Lung (tissue), 12 donors: ENCODE data around the gene PCNT. TPM values are rescaled to one million over a fixed set of nuclear protein-coding genes. Genes with fewer than 3 reads are reported as not detected.

Experiments used
- ATAC-seq: fragments of 200-7000 bp; cut with Tn5 transposase; one replicate; pipeline ENCODE4 v1.9.1; 2020; ENCODE audit warnings: moderate number of reproducible peaks; ENCODE audit not compliant: insufficient read depth, low FRiP score
- DNase-seq, 3 donors: peaks; one replicate each; pipeline ENCODE4 v3.0.0-alpha.2; 2013 to 2017
- H3K27ac ChIP-seq, 2 donors: one replicate each; pipeline ENCODE4 v1.5.1; 2013; ENCODE audit warnings: mild to moderate bottlenecking in 2 of 2, moderate library complexity in 2 of 2, control low read depth in 1 of 2, inconsistent platforms in 1 of 2, low read depth in 1 of 2, low read length in 1 of 2
- H3K27me3 ChIP-seq, 3 donors: one replicate each; pipeline ENCODE4 v1.5.1; 2013; ENCODE audit warnings: low read length in 2 of 3; ENCODE audit not compliant: control insufficient read depth in 3 of 3, insufficient read depth in 3 of 3
- H3K36me3 ChIP-seq, 4 donors: one replicate each; pipeline ENCODE4 v1.5.1; 2013; ENCODE audit warnings: low read length in 4 of 4, mild to moderate bottlenecking in 1 of 4, moderate library complexity in 1 of 4; ENCODE audit not compliant: control insufficient read depth in 4 of 4, insufficient read depth in 4 of 4
- H3K4me1 ChIP-seq, 5 donors: one replicate each; pipeline ENCODE4 v1.5.1; 2013; ENCODE audit warnings: low read length in 5 of 5, mild to moderate bottlenecking in 2 of 5, moderate library complexity in 1 of 5; ENCODE audit not compliant: control insufficient read depth in 5 of 5, insufficient read depth in 5 of 5
- H3K4me3 ChIP-seq: one replicate; pipeline ENCODE4 v1.5.1; 2013; ENCODE audit warnings: mild to moderate bottlenecking, control low read depth, moderate library complexity
- H3K9ac ChIP-seq, 2 donors: one replicate each; pipeline ENCODE4 v1.5.1; 2013; ENCODE audit warnings: low read length in 2 of 2, control low read depth in 1 of 2; ENCODE audit not compliant: insufficient read depth in 1 of 2
- H3K9me3 ChIP-seq, 4 donors: one replicate each; pipeline ENCODE4 v1.5.1; 2013; ENCODE audit warnings: low read length in 3 of 4, mild to moderate bottlenecking in 1 of 4, moderate library complexity in 1 of 4; ENCODE audit not compliant: control insufficient read depth in 4 of 4, insufficient read depth in 3 of 4
- WGBS, 2 donors: extraction: QIAGEN DNeasy Blood & Tissue Kit; methylation state at CpG; one replicate each; pipeline ENCODE4 v1.1.7; 2013; 5-methylcytosine and 5-hydroxymethylcytosine counted together
- polyA plus RNA-seq, 2 donors: library from polyadenylated mRNA; stranded (reverse); fragments of 200-250 nt; gene quantifications; one replicate each; pipeline ENCODE4 v1.2.1, GENCODE V29; 2013
- total RNA-seq, 2 donors: library from RNA; depleted of rRNA in 1 of 2; stranded (reverse); fragments of >200 nt in 1 of 2; gene quantifications; one replicate each; pipeline ENCODE4 v1.2.1, GENCODE V29; 2014 to 2021
- TF ChIP-seq, protein P1 (sequence below): IDR thresholded peaks from 2 replicates; pipeline ENCODE4 v1.5.1; 2012; ENCODE audit warnings: mild to moderate bottlenecking; ENCODE audit errors: control extremely low read depth, extremely low read depth
- donor health status: control.
- donor health status: control.
- donor health status: Bipolar disorder and iron deficiency.
- donor health status: healthy.
- donor health status: DM: yes; HTN: yes; CAD: no.

The PCNT gene
- total and polyA plus RNA-seq, 4 donors: 9.8 to 37.2 (median 18.5) TPM

DNA sequence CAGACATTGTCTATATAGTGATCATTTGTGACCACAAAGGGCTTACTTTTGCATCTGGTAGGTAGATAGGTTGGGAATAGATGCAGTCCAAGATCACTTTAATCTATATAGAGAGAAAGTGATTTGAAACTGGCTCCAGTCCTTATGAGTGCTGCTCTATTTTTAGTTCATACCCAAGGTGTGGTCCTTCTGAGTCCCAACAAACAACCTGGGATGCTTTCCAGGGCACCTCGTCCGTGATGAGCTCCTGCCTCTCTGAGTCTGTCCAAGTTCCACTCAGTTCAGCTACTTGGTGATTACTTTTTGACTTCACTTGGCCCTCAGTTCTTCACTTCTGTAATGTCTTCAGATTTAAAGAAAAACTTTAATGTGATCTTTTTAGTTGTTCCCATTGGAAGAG lies 155.0 kb downstream of the PCNT start:
- no peak overlapping the region for H3K27ac ChIP-seq
- no peak overlapping the region for H3K9ac ChIP-seq
- H3K4me3 ChIP-seq: no peak overlapping the region
- WGBS, 2 donors: 61 to 84% methylated on average over 2 of the region's 2 CpGs
- H3K4me1 ChIP-seq: peaks cover 0 to 13% (median 0%) of the 10 kb centered on the region in 5 donors
- DNase-seq (no peak), ATAC-seq (no peak)
- H3K36me3 ChIP-seq: peaks cover 0 to 9% (median 4%) of the 10 kb centered on the region in 4 donors
- no peaks in the 10 kb centered on the region for H3K27me3 ChIP-seq
- TF ChIP-seq, protein P1, sequence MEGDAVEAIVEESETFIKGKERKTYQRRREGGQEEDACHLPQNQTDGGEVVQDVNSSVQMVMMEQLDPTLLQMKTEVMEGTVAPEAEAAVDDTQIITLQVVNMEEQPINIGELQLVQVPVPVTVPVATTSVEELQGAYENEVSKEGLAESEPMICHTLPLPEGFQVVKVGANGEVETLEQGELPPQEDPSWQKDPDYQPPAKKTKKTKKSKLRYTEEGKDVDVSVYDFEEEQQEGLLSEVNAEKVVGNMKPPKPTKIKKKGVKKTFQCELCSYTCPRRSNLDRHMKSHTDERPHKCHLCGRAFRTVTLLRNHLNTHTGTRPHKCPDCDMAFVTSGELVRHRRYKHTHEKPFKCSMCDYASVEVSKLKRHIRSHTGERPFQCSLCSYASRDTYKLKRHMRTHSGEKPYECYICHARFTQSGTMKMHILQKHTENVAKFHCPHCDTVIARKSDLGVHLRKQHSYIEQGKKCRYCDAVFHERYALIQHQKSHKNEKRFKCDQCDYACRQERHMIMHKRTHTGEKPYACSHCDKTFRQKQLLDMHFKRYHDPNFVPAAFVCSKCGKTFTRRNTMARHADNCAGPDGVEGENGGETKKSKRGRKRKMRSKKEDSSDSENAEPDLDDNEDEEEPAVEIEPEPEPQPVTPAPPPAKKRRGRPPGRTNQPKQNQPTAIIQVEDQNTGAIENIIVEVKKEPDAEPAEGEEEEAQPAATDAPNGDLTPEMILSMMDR: no peak
- no peaks in the 10 kb centered on the region for H3K9me3 ChIP-seq

DNA sequence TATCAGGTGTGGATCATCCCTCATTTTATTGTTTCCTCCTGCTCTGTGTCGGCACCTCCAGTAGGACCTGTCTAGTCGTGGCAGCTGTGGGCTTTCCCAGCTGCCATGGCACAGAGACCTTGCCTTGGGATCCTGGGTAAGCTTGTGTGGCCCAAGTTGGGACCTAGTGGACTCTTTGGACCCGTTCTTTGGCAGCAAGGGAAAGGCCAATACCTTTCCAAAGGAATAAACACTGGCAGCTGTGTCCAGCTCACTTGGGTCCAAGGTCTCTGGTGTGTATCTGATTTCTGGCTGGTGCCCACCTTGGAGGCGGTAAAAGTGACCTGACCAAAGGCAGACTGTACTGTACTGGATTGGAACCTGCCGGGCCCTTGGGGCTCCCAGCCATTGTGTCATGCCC lies 156.5 kb downstream of the PCNT start:
- H3K9me3 ChIP-seq: no peaks in the 10 kb centered on the region
- no peaks in the 10 kb centered on the region for H3K27me3 ChIP-seq
- ATAC-seq (no peak), DNase-seq (no peak)
- no peak overlapping the region for H3K27ac ChIP-seq
- WGBS, 2 donors: 95 to 100% methylated on average over 5 of the region's 5 CpGs
- no peak overlapping the region for H3K4me3 ChIP-seq
- no peak overlapping the region for H3K9ac ChIP-seq
- TF ChIP-seq, protein P1: no peak
- H3K36me3 ChIP-seq: peaks cover 0 to 9% (median 4%) of the 10 kb centered on the region in 4 donors
- H3K4me1 ChIP-seq: peaks cover 0 to 13% (median 0%) of the 10 kb centered on the region in 5 donors

DNA sequence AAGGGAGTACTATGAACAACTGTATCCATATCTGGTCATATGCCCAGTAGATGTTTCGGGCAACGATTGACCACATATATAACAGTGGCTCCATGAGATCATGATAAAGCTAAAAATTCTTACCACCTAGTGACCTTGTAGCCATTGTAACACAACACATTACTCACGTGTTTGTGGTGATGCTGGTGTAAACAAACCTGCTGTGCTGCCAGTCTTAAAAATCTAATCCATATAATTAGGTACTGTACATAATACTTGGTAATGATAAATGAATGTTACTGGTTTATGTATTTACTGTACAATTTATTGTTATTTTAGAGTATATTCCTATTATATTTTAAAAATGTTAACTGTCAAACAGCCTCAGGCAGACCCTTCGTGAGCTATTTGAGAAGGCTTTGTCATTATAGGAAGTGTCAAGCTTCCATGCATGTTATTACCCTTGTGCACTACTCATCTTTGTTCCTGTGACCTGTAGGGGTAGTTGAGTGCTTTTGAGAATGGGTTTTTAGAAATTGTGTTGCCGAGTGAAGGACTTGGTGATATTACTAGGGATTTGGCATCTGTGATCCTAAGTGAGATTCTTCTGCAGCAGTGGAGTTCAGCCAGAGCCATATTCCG lies 158.4 kb downstream of the PCNT start:
- Histone ChIP-seq H3K36me3 (peaks cover 0 to 9% (median 4%) of the 10 kb centered on the region in 4 donors), H3K9me3 (no peaks in the 10 kb centered on the region), H3K4me1 (peaks cover 0 to 13% (median 0%) of the 10 kb centered on the region in 5 donors), H3K27ac (no peak overlapping the region), H3K9ac (no peak overlapping the region), H3K27me3 (no peaks in the 10 kb centered on the region), H3K4me3 (no peak overlapping the region)
- TF ChIP-seq, protein P1: no peak
- ATAC-seq (no peak), DNase-seq (no peak)
- WGBS, 2 donors: 89 to 93% methylated on average over 6 of the region's 6 CpGs

DNA sequence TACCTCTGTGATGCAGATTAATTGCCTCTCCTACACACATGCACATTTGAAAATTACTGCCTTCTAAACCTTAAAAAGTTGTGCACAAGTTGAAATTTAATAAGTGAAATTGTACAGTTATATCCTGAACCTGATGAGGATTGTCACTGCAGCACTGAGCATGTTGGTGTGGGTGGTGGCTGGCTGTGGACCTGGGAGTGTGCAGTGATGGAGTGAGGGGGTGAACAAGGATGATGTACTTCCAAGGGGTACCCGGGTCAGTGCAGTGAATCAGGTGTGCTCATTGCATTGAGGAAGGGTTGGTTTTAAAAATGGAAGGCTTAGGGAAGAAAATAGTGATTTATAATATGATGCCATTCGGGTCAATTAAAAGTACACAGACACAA lies 158.9 kb downstream of the PCNT start:
- H3K9me3 ChIP-seq: no peaks in the 10 kb centered on the region
- DNase-seq (no peak), ATAC-seq (no peak)
- no peak overlapping the region for H3K27ac ChIP-seq
- H3K4me3 ChIP-seq: no peak overlapping the region
- peaks cover 0 to 9% (median 4%) of the 10 kb centered on the region in 4 donors for H3K36me3 ChIP-seq
- H3K27me3 ChIP-seq: no peaks in the 10 kb centered on the region
- H3K9ac ChIP-seq: no peak overlapping the region
- H3K4me1 ChIP-seq: peaks cover 0 to 13% (median 0%) of the 10 kb centered on the region in 5 donors
- 89 to 91% methylated on average over 2 of the region's 2 CpGs for WGBS, 2 donors
- TF ChIP-seq, protein P1: no peak
